ENCODE data around the gene HM13.

Gene HM13

DNA sequence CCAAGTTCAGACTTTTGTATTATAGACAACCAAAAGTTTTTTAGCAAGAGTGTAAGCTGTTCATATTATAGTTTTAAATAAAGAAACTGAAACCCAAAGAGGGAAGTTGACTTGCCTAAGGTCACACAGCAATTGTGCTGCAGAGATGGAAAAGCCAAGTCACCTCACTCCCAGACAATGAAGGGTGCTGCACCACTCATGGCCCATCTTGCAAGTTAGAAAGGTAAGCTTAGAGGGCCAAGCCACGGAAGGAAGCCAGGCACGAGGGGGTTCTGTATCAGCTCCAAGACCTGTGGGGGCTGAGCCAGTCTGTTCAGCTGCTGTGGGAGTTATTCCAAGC is 40.2 kb upstream of the HM13 start:
- no peak overlapping the region for H3K27ac ChIP-seq
- H3K36me3 ChIP-seq (ENCODE audit: control insufficient read depth, insufficient read depth, low read length): no peaks in the 10 kb centered on the region

DNA sequence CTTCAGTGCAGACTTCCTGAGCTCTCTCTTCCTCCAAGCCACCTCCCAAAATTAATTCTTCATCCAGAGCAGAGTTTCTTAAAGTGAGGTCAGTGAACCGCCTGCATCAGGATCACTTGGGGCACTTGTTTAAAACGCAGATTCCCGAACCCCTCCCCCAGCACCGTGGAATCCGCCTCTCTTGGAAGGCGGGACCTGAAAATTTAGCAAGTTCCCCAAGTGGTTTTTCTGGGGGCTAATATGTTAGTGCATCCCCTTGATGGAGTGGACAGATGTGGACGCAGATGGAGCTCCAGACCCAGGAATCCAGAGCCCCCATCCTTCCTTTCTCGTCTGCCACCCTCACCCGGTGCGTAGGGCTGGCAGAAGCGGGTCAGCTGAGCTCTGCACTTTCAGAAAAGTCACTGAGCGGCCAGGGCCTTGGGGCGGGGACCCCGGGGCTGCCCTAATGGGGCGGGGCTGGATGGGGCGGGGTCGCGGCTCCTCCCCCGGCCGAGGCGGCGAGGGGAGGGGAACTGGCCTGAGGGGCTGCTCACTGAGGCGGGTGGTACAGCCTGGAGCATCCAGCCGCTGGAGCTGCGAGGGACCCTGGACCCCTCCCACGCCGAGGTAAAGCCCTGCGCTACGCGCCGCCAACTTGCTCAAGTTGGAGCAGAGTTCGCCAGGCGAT is 39.3 kb upstream of the HM13 start, which contains the start of the genes DEFB124 and REM1:
Gene DEFB124 (minus strand): TSS at position 370 of the 670 bp plus-strand sequence. CDS start 2,114 bp downstream, outside the sequence.
Gene REM1 (plus strand): TSS at position 531 of the 670 bp plus-strand sequence. CDS start 1,158 bp downstream, outside the sequence.
- Histone ChIP-seq H3K9ac (no peak within 1 kb of the TSS), H3K9me3 (ENCODE audit: control insufficient read depth, low read length) (no peaks in the 10 kb centered on the region), H3K36me3 (ENCODE audit: control insufficient read depth, insufficient read depth, low read length) (no peaks in the 10 kb centered on the region), H3K27ac (no peak within 1 kb of the TSS), H3K79me2 (no peaks in the 10 kb centered on the region), H2AFZ (peak within 1 kb of the TSS; percentile 63), H3K4me2 (ENCODE audit: low read length) (peak within 1 kb of the TSS; percentile 71), H3K4me3 (ENCODE audit: low read depth, low read length) (peak within 1 kb of the TSS; percentile 40), H3K27me3 (ENCODE audit: control insufficient read depth, insufficient read depth, low read length) (no peaks in the 10 kb centered on the region), H3K4me1 (no peaks in the 10 kb centered on the region)
- TF ChIP-seq, protein P1, sequence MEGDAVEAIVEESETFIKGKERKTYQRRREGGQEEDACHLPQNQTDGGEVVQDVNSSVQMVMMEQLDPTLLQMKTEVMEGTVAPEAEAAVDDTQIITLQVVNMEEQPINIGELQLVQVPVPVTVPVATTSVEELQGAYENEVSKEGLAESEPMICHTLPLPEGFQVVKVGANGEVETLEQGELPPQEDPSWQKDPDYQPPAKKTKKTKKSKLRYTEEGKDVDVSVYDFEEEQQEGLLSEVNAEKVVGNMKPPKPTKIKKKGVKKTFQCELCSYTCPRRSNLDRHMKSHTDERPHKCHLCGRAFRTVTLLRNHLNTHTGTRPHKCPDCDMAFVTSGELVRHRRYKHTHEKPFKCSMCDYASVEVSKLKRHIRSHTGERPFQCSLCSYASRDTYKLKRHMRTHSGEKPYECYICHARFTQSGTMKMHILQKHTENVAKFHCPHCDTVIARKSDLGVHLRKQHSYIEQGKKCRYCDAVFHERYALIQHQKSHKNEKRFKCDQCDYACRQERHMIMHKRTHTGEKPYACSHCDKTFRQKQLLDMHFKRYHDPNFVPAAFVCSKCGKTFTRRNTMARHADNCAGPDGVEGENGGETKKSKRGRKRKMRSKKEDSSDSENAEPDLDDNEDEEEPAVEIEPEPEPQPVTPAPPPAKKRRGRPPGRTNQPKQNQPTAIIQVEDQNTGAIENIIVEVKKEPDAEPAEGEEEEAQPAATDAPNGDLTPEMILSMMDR (IDR thresholded peaks at IDR 0.05): no peak

More for the DNA sequence above, 40.2 kb upstream of the HM13 start:
- H3K9ac ChIP-seq: no peak overlapping the region
- H3K4me1 ChIP-seq: no peaks in the 10 kb centered on the region
- H3K4me3 ChIP-seq (ENCODE audit: low read depth, low read length): no peak overlapping the region
- H2AFZ ChIP-seq: no peak overlapping the region
- H3K9me3 ChIP-seq (ENCODE audit: control insufficient read depth, low read length): no peaks in the 10 kb centered on the region
- no peak overlapping the region for H3K4me2 ChIP-seq (ENCODE audit: low read length)
- no peaks in the 10 kb centered on the region for H3K79me2 ChIP-seq
- TF ChIP-seq, protein P1 (IDR thresholded peaks at IDR 0.05): no peak
- no peaks in the 10 kb centered on the region for H3K27me3 ChIP-seq (ENCODE audit: control insufficient read depth, insufficient read depth, low read length)

DNA sequence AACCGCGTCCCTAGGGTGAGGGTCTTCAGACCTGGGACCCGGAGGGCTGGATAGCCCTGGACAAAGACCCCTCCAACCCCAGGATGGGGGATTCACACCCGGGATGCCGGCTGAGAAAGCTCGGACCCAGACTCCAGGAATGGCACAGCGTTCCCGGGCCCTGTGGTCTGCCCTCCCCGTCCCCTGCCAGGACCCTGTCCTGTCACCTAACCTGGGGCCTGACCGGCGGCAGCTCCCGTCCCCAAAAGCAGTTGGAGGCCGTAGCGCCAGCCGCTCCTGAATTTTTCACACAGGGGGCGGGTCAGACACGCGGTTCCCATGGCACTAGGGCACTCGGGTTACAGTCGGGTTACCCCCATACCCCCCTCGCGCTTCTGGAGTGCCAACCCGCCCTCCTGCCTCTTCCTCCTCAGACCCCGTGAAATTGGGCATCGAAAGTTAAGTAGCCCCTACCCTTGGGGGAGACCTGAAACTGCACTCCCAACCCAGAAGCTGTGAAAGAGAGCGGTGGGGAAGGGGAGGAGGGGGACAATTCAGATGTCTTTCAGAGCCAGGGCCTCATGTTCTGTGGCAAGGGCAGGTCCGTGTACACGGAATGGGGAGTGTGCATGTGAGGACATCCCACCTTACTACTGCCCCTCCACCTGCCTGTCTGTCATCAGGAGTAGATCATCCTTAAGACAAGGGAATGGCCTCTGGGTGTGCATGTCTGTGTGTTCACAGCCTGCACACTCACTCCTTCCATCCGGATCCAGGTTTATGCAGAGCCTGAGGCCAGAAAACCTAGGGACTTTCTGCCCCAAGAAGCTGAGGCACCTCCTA is 38.6 kb upstream of the HM13 start:
- Histone ChIP-seq H3K9ac (no peak overlapping the region), H3K27me3 (ENCODE audit: control insufficient read depth, insufficient read depth, low read length) (no peaks in the 10 kb centered on the region), H3K27ac (no peak overlapping the region)

DNA sequence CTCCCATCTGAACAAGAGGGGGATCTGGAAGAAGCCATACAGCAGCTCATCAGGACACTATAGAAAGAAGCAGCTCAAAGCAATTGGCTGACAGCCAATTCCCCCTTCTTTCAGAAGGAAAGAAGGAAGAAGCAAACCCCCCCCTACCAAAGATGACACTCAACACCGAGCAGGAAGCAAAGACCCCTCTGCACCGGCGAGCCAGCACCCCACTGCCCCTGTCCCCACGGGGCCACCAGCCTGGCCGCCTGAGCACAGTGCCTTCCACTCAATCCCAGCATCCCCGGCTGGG is 38.0 kb upstream of the HM13 start:
- H2AFZ ChIP-seq: no peak overlapping the region
- H3K36me3 ChIP-seq (ENCODE audit: control insufficient read depth, insufficient read depth, low read length): no peaks in the 10 kb centered on the region
- H3K4me2 ChIP-seq (ENCODE audit: low read length): no peak overlapping the region
- no peak overlapping the region for H3K27ac ChIP-seq
- no peak overlapping the region for H3K4me3 ChIP-seq (ENCODE audit: low read depth, low read length)
- H3K79me2 ChIP-seq: no peaks in the 10 kb centered on the region
- no peaks in the 10 kb centered on the region for H3K4me1 ChIP-seq
- TF ChIP-seq, protein P1 (IDR thresholded peaks at IDR 0.05): no peak
- no peak overlapping the region for H3K9ac ChIP-seq
- no peaks in the 10 kb centered on the region for H3K27me3 ChIP-seq (ENCODE audit: control insufficient read depth, insufficient read depth, low read length)
- H3K9me3 ChIP-seq (ENCODE audit: control insufficient read depth, low read length): no peaks in the 10 kb centered on the region

More for the DNA sequence above, 38.6 kb upstream of the HM13 start:
- Histone ChIP-seq H3K36me3 (ENCODE audit: control insufficient read depth, insufficient read depth, low read length) (no peaks in the 10 kb centered on the region), H3K4me3 (ENCODE audit: low read depth, low read length) (peak overlapping the region; percentile 40), H3K79me2 (no peaks in the 10 kb centered on the region), H2AFZ (peak overlapping the region; percentile 63), H3K4me2 (ENCODE audit: low read length) (peak overlapping the region; percentile 71), H3K4me1 (no peaks in the 10 kb centered on the region), H3K9me3 (ENCODE audit: control insufficient read depth, low read length) (no peaks in the 10 kb centered on the region)
- TF ChIP-seq, protein P1 (IDR thresholded peaks at IDR 0.05): no peak
